Testis (tissue), 3 donors: ENCODE measurements around the gene CMTM7. TPM values are rescaled to one million over a fixed set of nuclear protein-coding genes. Genes with fewer than 3 reads are reported as not detected.

Source experiments
- DNase-seq: peaks from one replicate; pipeline ENCODE4 v3.0.0-alpha.2; 2019
- H3K27ac ChIP-seq, 2 donors: fragments of 200-600 bp; sonication (generic); one replicate each; pipeline ENCODE4 v1.5.1; 2019
- H3K27me3 ChIP-seq: fragments of 200-600 bp; sonication (generic); one replicate; pipeline ENCODE4 v1.5.1; 2019
- H3K36me3 ChIP-seq: fragments of 200-600 bp; sonication (generic); one replicate; pipeline ENCODE4 v1.5.1; 2017; ENCODE audit warnings: low read depth; ENCODE audit errors: missing control alignments
- H3K4me1 ChIP-seq: fragments of 200-600 bp; sonication (generic); one replicate; pipeline ENCODE4 v1.5.1; 2019
- H3K4me3 ChIP-seq, 2 donors: fragments of 200-600 bp; sonication (generic); one replicate each; pipeline ENCODE4 v1.5.1; 2017 to 2019
- H3K9me3 ChIP-seq: fragments of 200-600 bp; sonication (generic); one replicate; pipeline ENCODE4 v1.5.1; 2017
- CTCF ChIP-seq, 3 experiments: fragments of 450-650 bp in 2 of 3; fragments of 200-600 bp in 1 of 3; sonication (generic) in 1 of 3; IDR thresholded peaks; one replicate each; pipeline ENCODE4 v1.5.1; 2016 to 2019; ENCODE audit warnings: antibody characterized with exemption in 3 of 3, mild to moderate bottlenecking in 2 of 3, moderate library complexity in 1 of 3
- POLR2A ChIP-seq: fragments of 450-650 bp; IDR thresholded peaks from one replicate; pipeline ENCODE4 v1.6.1; 2017; ENCODE audit warnings: antibody characterized with exemption, mild to moderate bottlenecking, moderate library complexity
- WGBS, 2 donors: methylation state at CpG; one replicate each; pipeline ENCODE4 v1.1.5; 2018; 5-methylcytosine and 5-hydroxymethylcytosine counted together
- intact Hi-C: fragments of 100-400 bp; cut with DNase I; formaldehyde crosslinking; loops from one replicate; pipeline ENCODE4 v1.15.1; 2023; ENCODE audit warnings: low total_unique reads
- polyA plus RNA-seq: library from polyadenylated mRNA; stranded (reverse); fragments of 350-450 nt; fragmentation: Illumina TruSeq; extraction: RNeasy Lipid Tissue Mini Kit (QIAGEN cat#74804); gene quantifications from one replicate; pipeline ENCODE4 v1.2.3, GENCODE V29; 2014; ENCODE audit warnings: low read depth, low replicate concordance; ENCODE audit not compliant: insufficient read depth
- total RNA-seq, 2 donors: library from RNA; depleted of rRNA; stranded (reverse); fragments of >200 nt; gene quantifications; one replicate each; pipeline ENCODE4 v1.2.3, GENCODE V29; 2016

The CMTM7 gene
- total and polyA plus RNA-seq, 3 donors from 2014 or later, result 15.0 to 40.9 (median 19.7) TPM

- WGBS, 2 donors, result 57 to 74% methylated on average over 3 of the region's 3 CpGs
- Histone ChIP-seq H3K27me3 (no peaks in the 10 kb centered on the region), H3K4me3 (no peak overlapping the region), H3K4me1 (peaks cover 9% of the 10 kb centered on the region), H3K9me3 (no peaks in the 10 kb centered on the region), H3K36me3 (no peaks in the 10 kb centered on the region), H3K27ac (peak overlapping the region; percentile 1 to 8)
- TF ChIP-seq CTCF (IDR thresholded peaks at IDR 0.05) (no peak), POLR2A (no peak)
- intact Hi-C loops, result no loop called here
- DNase-seq, result no peak
Observed at GRCh38 chr3:32498992-32499391, 107.3 kb downstream of the CMTM7 start.

GRCh38 chr3:32499585-32499984 is 107.9 kb downstream of the CMTM7 start:
- 55 to 61% methylated on average over 2 of the region's 2 CpGs for WGBS, 2 donors
- Histone ChIP-seq H3K4me3 (no peak overlapping the region), H3K27me3 (no peaks in the 10 kb centered on the region), H3K9me3 (no peaks in the 10 kb centered on the region), H3K4me1 (peaks cover 12% of the 10 kb centered on the region), H3K36me3 (no peaks in the 10 kb centered on the region), H3K27ac (peak overlapping the region in 1 of 2 donors; percentile 98)
- no peak for DNase-seq
- TF ChIP-seq POLR2A (no peak), CTCF (IDR thresholded peaks at IDR 0.05) (no peak)
- intact Hi-C loops, result no loop called here

- peak overlapping the region; percentile 95 to 98 for H3K27ac ChIP-seq
- no peaks in the 10 kb centered on the region for H3K27me3 ChIP-seq
- intact Hi-C loops, result no loop called here
- H3K9me3 ChIP-seq, result no peaks in the 10 kb centered on the region
- H3K4me1 ChIP-seq, result peaks cover 12% of the 10 kb centered on the region
- no peaks in the 10 kb centered on the region for H3K36me3 ChIP-seq
- WGBS, 2 donors, result 54% methylated on average over 2 of the region's 2 CpGs
- TF ChIP-seq POLR2A, result no peak
- no peak for TF ChIP-seq CTCF (IDR thresholded peaks at IDR 0.05)
- H3K4me3 ChIP-seq, result peak overlapping the region in 1 of 2 donors; percentile 91
- no peak for DNase-seq
Observed at GRCh38 chr3:32500231-32500630, 108.6 kb downstream of the CMTM7 start.

GRCh38 chr3:32500880-32501782 is 109.5 kb downstream of the CMTM7 start:
- Histone ChIP-seq H3K4me3 (peak overlapping the region; percentile 91 to 95), H3K4me1 (peaks cover 12% of the 10 kb centered on the region), H3K9me3 (no peaks in the 10 kb centered on the region), H3K36me3 (no peaks in the 10 kb centered on the region), H3K27ac (peak overlapping the region; percentile 95 to 98), H3K27me3 (no peaks in the 10 kb centered on the region)
- DNase-seq, result no peak
- no peak for TF ChIP-seq POLR2A
- no peak for TF ChIP-seq CTCF (IDR thresholded peaks at IDR 0.05)
- intact Hi-C loops, result no loop called here
- WGBS, 2 donors, result 49 to 51% methylated on average over 25 of the region's 25 CpGs

GRCh38 chr3:32501783-32502117 is 110.1 kb downstream of the CMTM7 start:
- TF ChIP-seq POLR2A, result no peak
- TF ChIP-seq CTCF (IDR thresholded peaks at IDR 0.05), result no peak
- Histone ChIP-seq H3K4me1 (peaks cover 14% of the 10 kb centered on the region), H3K36me3 (no peaks in the 10 kb centered on the region), H3K27ac (peak overlapping the region; percentile 95 to 98), H3K9me3 (no peaks in the 10 kb centered on the region), H3K4me3 (peak overlapping the region; percentile 91 to 95), H3K27me3 (no peaks in the 10 kb centered on the region)
- DNase-seq, result no peak
- 4 to 7% methylated on average over 4 of the region's 4 CpGs for WGBS, 2 donors
- intact Hi-C loops, result no loop called here
